GM12891 (cell line): Measurements from ENCODE around the gene NUP85.
"Not testable (repeated sequence)": the region's sequence is repeated elsewhere in the genome, so short reads cannot be mapped to it uniquely, and the experiment has no call there.

Experiments used
- DNase-seq: peaks from one replicate; pipeline ENCODE4 v3.0.0; 2011; ENCODE audit warnings: low spot score; ENCODE audit not compliant: insufficient read length
- FAIRE-seq: peaks from 2 replicates; lab custom pipeline; 2011; peaks lifted over from hg19 to GRCh38; lab: Jason Lieb, UNC
- PAX5 ChIP-seq: IDR thresholded peaks from 2 replicates; pipeline ENCODE4 v1.6.1; 2011; ENCODE audit warnings: low read length, moderate library complexity, mild to moderate bottlenecking; ENCODE audit not compliant: insufficient read depth, severe bottlenecking
- POLR2A ChIP-seq: IDR thresholded peaks from 2 replicates; pipeline ENCODE4 v1.6.1; 2011; ENCODE audit warnings: low read depth, low read length, control low read depth
- POLR2AphosphoS5 ChIP-seq: IDR thresholded peaks from 2 replicates; pipeline ENCODE4 v1.6.1; 2011; ENCODE audit warnings: low read depth, low read length, control low read depth
- POU2F2 ChIP-seq: IDR thresholded peaks from 2 replicates; pipeline ENCODE4 v1.6.1; 2011; ENCODE audit warnings: low read depth, mild to moderate bottlenecking, control low read depth, low read length, moderate library complexity
- SPI1 ChIP-seq: IDR thresholded peaks from 2 replicates; pipeline ENCODE4 v1.6.1; 2011; ENCODE audit warnings: low read depth, low read length, control low read depth
- TAF1 ChIP-seq: IDR thresholded peaks from 2 replicates; pipeline ENCODE4 v1.6.1; 2011; ENCODE audit warnings: low read depth, low read length, control low read depth

Gene NUP85

DNA sequence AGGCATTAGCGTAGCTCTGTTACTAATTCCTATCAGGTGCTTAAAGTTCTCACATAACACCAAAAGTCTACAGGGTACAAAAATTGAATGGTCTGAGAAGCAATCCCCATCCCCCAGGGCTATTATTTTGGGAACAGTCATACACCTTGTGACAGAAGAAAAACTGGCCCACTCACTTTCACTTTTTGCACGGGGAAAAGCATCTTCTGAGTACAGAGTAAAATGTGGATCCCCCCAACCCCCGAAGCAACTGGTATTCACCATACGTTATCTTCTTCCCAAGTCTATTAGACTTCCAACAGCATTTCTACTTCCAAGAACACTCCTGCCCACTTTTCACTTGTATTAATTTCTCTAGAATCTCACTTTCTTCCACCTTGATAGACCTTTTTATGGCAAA is 44.1 kb downstream of the NUP85 start:
- DNase-seq = no peak
- peak; percentile 23 for FAIRE-seq
- TF ChIP-seq POU2F2 (no peak), SPI1 (no peak), PAX5 (no peak)

DNA sequence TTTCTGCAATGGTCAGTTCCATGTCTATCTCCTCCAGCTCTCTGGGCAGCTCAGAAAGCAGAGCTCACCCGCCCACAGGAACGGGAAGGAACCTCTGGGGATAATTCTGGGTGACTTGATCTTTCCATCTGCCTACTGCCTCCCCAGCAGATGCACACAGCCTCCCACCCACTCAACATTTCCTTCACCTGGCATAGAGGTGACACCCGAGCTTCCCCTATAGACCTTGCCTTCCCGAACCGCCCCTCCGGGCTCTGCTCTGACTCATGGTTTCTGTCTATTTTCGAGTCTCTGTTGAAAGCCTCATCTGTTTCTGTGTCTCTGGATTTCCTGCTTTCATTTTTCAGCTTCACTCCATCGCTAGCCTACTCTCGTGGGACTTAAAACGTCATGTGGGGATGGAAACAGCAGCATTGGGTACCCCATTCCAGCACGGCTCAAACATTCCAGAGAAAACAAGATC is 44.6 kb downstream of the NUP85 start:
- peak; percentile 72 for FAIRE-seq

DNA sequence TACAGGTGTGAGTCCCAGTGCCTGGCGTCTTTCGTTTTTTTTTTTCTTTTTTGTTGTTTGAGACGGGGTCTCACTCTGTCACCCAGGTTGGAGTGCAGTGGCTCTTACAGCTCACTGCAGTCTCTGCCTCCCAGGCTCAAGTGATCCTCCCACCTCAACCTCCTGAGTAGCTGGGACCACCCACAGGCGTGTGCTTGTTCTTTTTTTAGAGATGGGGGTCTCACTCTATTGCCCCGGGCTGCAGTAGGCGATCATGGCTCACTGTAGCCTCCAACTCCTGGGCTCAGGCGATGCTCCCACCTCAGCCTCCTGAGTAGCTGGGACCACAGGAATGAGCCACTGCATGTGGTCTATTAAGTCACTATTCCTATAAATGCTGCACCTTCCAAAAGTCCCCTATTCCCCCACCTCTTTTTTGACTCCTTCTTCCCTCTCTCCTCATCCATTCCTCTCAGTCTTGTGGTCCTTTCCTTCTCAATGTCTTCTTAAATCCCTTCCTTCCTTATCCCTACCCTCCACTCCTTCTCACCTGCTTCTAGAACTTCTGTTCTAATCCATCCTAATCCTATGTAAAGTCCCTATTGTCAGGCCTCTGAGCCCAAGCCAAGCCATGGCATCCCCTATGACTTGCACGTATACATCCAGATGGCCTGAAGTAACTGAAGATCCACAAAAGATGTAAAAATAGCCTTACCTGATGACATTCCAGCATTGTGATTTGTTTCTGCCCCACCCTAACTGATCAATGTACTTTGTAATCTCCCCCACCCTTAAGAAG is 46.7 kb downstream of the NUP85 start:
- no peak for FAIRE-seq
- TF ChIP-seq TAF1 = no peak
- no peak for TF ChIP-seq SPI1
- no peak for DNase-seq

More for the DNA sequence above, 44.6 kb downstream of the NUP85 start:
- DNase-seq = peak; percentile 71
- no peak; the same call in 1 of the 2 replicates for TF ChIP-seq POLR2AphosphoS5
- TF ChIP-seq SPI1 = no peak
- no peak for TF ChIP-seq TAF1
- no peak for TF ChIP-seq POU2F2

DNA sequence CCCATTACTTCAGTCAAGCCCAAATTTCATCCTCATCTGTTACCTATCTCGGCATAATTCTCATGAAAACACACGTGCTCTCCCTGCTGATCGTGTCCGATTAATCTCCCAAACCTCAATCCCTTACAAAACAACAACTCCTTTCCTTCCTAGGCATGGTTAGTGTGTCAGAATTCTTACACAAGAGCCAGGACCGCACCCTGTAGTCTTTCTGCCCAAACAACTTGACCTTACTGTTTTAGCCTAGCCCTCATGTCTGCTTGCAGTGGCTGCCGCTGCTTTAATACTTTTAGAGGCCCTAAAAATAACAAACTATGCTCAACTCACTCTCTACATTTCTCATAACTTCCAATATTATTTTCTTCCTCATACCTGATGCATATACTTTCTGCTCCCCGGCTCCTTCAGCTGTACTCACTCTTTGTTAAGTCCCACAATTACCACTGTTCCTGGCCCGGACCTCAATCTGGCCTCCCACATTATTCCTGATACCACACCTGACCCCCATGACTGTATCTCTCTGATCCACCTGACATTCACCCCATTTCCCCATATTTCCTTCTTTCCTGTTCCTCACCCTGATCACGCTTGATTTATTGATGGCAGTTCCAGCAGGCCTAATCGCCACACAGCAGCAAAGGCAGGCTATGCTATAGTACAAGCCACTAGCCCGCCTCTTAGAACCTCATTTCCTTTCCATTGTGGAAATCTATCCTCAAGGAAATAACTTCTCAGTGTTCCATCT is 50.6 kb downstream of the NUP85 start:
- not testable (repeated sequence) for DNase-seq, FAIRE-seq

DNA sequence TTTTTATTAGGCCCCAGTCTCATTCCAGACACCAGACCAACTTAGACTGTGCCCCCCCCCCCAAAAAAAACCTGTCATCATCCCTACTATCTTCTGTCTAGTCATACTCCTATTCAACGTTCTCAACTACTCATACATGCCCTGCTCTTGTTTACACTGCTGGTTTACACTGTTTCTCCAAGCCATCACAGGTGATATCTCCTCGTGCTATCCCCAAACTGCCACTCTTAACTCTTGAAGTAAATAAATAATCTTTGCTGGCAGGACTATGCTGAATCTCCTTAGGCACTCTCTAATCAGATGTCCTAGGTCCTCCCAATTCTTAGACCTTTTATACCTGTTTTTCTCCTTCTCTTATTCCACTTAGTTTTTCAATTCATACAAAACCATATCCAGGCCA is 51.7 kb downstream of the NUP85 start:
- not testable (repeated sequence) for DNase-seq, FAIRE-seq

DNA sequence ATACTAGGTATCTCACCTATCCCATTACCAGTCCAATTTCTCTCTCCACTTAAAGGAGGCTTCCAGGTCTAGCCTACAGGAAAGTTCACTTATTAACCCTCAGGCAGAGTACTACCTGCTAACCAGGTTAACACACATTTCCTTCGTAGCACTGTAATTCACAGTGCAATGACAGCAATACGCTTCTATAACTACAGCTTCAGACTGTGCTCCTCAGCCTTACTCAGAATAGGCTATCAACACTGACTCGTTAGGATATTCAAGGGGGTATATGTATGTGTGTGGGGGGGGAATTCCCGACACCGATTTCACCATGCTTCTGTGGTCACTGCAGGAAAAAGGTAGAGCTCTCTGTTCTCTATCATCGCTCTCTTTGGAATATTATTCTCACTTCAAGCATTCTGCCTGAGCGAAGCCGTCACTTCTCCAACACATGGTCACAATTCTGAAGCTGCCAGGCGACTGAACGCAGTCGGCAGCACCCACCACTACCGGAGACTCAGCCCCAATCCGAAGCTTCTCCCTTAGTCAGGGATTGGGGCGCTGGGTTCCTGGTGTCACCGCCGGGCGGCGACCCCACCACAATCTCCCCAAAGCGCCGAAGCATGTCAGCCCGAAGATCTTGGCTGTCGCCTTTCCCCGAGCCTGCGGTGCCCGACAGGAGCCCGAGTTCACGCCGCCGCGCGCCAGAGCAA is 55.3 kb downstream of the NUP85 start:
- DNase-seq = no peak
- TF ChIP-seq PAX5 (no peak), POLR2A (peak; percentile 50; the same call in 1 of the 2 replicates), POLR2AphosphoS5 (peak; percentile 50; the same call in 1 of the 2 replicates), SPI1 (no peak), TAF1 (peak; percentile 26; the same call in 1 of the 2 replicates), POU2F2 (no peak)
- FAIRE-seq = peak; percentile 66

DNA sequence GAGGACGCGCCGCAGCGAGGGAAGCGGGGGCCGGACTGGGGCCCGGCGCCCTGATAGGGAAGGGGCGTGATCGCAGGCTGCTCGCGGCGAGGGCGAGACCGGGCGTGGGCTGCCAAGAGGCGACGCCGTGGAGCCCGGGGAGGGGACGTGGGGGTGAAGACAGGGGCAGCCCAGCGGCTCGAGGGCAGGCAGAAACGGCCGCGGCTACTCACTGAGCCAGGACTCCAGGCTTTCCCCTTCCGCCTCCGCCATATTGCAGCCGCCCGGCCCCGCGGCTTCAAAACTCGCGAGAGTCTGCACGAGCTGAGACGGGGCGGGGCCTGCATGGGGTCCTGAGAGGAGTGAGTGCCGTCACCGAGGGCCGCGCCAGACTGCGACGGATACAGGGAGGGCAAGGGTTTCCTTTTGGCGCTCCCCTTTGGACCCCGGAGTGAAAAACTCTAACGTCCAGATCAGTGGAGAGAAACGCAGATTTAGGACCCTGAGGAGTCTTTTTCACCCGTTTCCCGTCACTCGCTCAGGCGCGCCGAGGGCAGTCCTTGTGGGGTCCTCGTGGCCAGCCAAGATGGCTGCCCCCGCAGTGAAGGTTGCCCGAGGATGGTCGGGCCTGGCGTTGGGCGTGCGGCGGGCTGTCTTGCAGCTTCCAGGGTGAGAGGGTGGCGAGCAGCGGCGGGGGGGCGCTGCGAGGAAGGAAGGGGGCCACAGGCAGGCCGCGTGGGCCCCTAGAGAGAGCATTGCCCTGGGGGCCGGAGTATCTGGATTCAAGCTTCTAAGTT is 56.0 kb downstream of the NUP85 start, which contains the start of the genes GGA3 and MRPS7:
TSS of gene GGA3 (minus strand) at position 271 of the 776 bp plus-strand sequence. CDS start at position 252, 19 bp downstream.
TSS of gene MRPS7 (plus strand) at position 544 of the 776 bp plus-strand sequence. CDS start at position 566, 22 bp downstream.
- DNase-seq (peak; percentile 91), FAIRE-seq (peak; percentile 86)
- no peak for TF ChIP-seq SPI1
- TF ChIP-seq TAF1 = peak; percentile 94
- TF ChIP-seq POLR2A = peak; percentile 76
- no peak for TF ChIP-seq PAX5
- peak; percentile 77 for TF ChIP-seq POLR2AphosphoS5
- TF ChIP-seq POU2F2 = peak; percentile 40; the same call in 1 of the 2 replicates

DNA sequence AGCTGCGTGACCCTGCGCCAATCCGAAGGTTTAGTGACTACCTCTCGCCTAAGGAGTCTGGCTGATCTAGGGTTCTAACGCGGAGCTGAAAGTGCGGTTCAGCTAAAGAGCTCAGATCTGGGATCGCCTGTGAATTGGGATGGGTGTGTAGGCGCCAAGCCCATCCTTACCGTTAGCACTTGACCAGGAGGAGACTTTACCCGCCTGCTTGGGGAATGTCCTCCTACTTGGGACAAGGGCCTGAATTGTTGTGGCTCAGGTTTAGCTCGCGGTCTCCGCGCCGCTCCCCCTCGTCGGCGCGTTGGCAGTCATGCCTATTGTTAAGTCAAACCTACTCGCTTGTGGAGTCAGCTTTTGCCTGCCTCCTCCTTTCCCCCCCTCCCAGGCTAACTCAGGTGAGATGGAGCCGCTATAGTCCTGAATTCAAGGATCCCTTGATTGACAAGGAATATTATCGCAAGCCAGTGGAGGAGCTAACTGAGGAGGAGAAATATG is 56.7 kb downstream of the NUP85 start:
- no peak for TF ChIP-seq POU2F2
- no peak for TF ChIP-seq POLR2A
- TF ChIP-seq TAF1 = no peak
- TF ChIP-seq SPI1 = no peak
- TF ChIP-seq POLR2AphosphoS5 = no peak
- TF ChIP-seq PAX5 = no peak
- peak; percentile 66 for FAIRE-seq
- no peak for DNase-seq

DNA sequence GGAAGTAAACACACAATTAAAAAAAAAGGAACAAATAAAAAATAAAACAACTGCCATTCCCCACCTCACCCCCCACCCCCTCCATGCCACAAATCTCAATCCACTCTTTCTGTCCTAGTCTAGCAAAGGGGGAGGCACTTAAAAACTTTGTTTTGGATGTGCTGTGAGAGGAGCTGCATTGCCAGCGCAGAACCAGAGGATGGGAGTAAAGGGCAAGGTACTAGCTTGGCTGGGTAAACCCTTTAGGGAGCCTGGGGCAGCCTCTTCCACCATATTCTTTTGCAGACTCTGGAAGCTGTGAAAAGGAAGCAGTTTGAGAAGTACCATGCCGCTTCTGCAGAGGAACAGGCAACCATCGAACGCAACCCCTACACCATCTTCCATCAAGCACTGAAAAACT is 57.6 kb downstream of the NUP85 start:
- no peak for DNase-seq
- no peak for FAIRE-seq
- TF ChIP-seq POLR2AphosphoS5 = no peak
- no peak for TF ChIP-seq PAX5
- TF ChIP-seq SPI1 = no peak
- TF ChIP-seq TAF1 = no peak
- TF ChIP-seq POU2F2 = no peak
- no peak for TF ChIP-seq POLR2A
